PC-9 (cell line): Measurements from ENCODE around the gene RNF4.

Experiments
- CTCF ChIP-seq: fragments of 200-600 bp; sonication (generic); conservative IDR thresholded peaks from 2 replicates; pipeline ENCODE4 v1.6.1; 2017; ENCODE audit warnings: mixed run types, antibody characterized with exemption, mild to moderate bottlenecking, moderate library complexity
- EZH2 ChIP-seq: fragments of 200-600 bp; sonication (generic); IDR thresholded peaks from 2 replicates; pipeline ENCODE4 v1.8.0; 2017; ENCODE audit warnings: antibody characterized with exemption, low read depth

- no peak for TF ChIP-seq EZH2
- no peak for TF ChIP-seq CTCF
Measured at GRCh38 chr4:2426069-2426397, 42.9 kb upstream of the RNF4 start.
